ENCODE results near the gene PDGFD. TPM values are rescaled to one million over a fixed set of nuclear protein-coding genes. Genes with fewer than 3 reads are reported as not detected.

The PDGFD gene
- total and polyA plus RNA-seq, 2 donors (not counting 3 experiments of a cell fraction or from before 2014, with no cell fraction given), result 6.3 to 13.1 TPM

GRCh38 chr11:103898577-103899336 is 265.2 kb downstream of the PDGFD start:
- DNase-seq (ENCODE audit: low read depth, low spot score) (no peak), FAIRE-seq (no peak)
- intact Hi-C loops (cut with micrococcal nuclease), result no loop called here
- Histone ChIP-seq H3K9me3 (replicated peaks; ENCODE audit: control insufficient read depth, insufficient read depth, low read length) (no peaks in the 10 kb centered on the region), H3K9me1 (replicated peaks; ENCODE audit: control insufficient read depth, extremely low read depth, insufficient read depth, low read length) (no peaks in the 10 kb centered on the region), H3K9ac (replicated peaks; ENCODE audit: extremely low read depth, insufficient read depth, low read length) (no peak overlapping the region), H3K4me2 (ENCODE audit: insufficient read depth, low read length) (no peak overlapping the region), H3K36me3 (ENCODE audit: control insufficient read depth in 2 of 2, extremely low read depth in 1 of 2, insufficient read depth in 2 of 2, low read length in 2 of 2) (no peaks in the 10 kb centered on the region), H3K4me1 (ENCODE audit: control insufficient read depth, extremely low read depth, insufficient read depth, low read length) (peaks cover 8% of the 10 kb centered on the region), H3K4me3 (replicated peaks in 1 of 3; ENCODE audit: insufficient read depth in 1 of 3, low read depth in 1 of 3, low read length in 3 of 3) (no peak overlapping the region), H3K27ac (ENCODE audit: insufficient read depth, low read depth, low read length) (no peak overlapping the region), H3K79me2 (ENCODE audit: control insufficient read depth, insufficient read depth, low read length) (no peaks in the 10 kb centered on the region), H3K27me3 (ENCODE audit: control insufficient read depth in 2 of 2, insufficient read depth in 2 of 2, low read length in 2 of 2) (no peaks in the 10 kb centered on the region), H2AFZ (ENCODE audit: low read depth, low read length) (no peak overlapping the region), H4K20me1 (replicated peaks; ENCODE audit: control insufficient read depth, extremely low read depth, insufficient read depth, low read length) (no peaks in the 10 kb centered on the region)
- no TSS peak for BruUV-seq (replicated peaks)
- ChIA-PET POLR2A (no interaction called here), CTCF (interaction anchor here (1.9 kb wide), 1 partner anchor 8 kb away, joined by 5 read pairs; no protein-coding TSS in a partner anchor)
- dilution Hi-C loops (cut with MboI; ENCODE audit: extremely low pct_ligation_motif_present, low sequenced_read_pairs), result no loop called here
- no peak for TF ChIP-seq FOS (IDR thresholded peaks at IDR 0.05; ENCODE audit: borderline replicate concordance, insufficient read depth, low read length)
- TF ChIP-seq CTCF (IDR thresholded peaks at IDR 0.05; ENCODE audit: extremely low read depth in 1 of 2, insufficient read depth in 1 of 2, low read depth in 1 of 2, low read length in 2 of 2), result no peak
- TF ChIP-seq JUN (IDR thresholded peaks at IDR 0.05; ENCODE audit: borderline replicate concordance, insufficient read depth, insufficient read length, low read depth), result no peak
- no peak for TF ChIP-seq MAX (IDR thresholded peaks at IDR 0.05; ENCODE audit: insufficient read depth, insufficient read length)
- no peak for TF ChIP-seq EZH2 (IDR thresholded peaks at IDR 0.05; ENCODE audit: borderline replicate concordance, low read depth, low read length, severe bottlenecking)
- no peak for TF ChIP-seq MYC (IDR thresholded peaks at IDR 0.05; ENCODE audit: low read depth, low read length)
- TF ChIP-seq POLR2A (IDR thresholded peaks at IDR 0.05; ENCODE audit: low read depth, low read length), result no peak
- no peak for TF ChIP-seq GATA2 (IDR thresholded peaks at IDR 0.05; ENCODE audit: insufficient read depth, insufficient read length, low read depth, low read length)
- TF ChIP-seq POLR2AphosphoS5 (IDR thresholded peaks at IDR 0.05; ENCODE audit: insufficient read depth, low read depth, low read length), result no peak

All from endothelial cell of umbilical vein (primary cell).